Keratinocyte (primary cell): ENCODE results near the gene VPS9D1. TPM values are rescaled to one million over a fixed set of nuclear protein-coding genes. Genes with fewer than 3 reads are reported as not detected.
A peak's percentile ranks its signal among the peaks of the same experiment; 100 is the strongest.

Experiments
- DNase-seq: peaks from one replicate; pipeline ENCODE4 v3.0.0-alpha.2; 2011; ENCODE audit warnings: low read depth, missing footprints, low spot score
- FAIRE-seq: peaks from 2 replicates; lab custom pipeline; 2011; peaks lifted over from hg19 to GRCh38; lab: Jason Lieb, UNC
- H2AFZ ChIP-seq: 2 replicates; pipeline ENCODE4 v1.6.0; 2012; ENCODE audit warnings: low read length, control low read depth, inconsistent platforms; ENCODE audit not compliant: control insufficient read depth
- H3K27ac ChIP-seq: 2 replicates; pipeline ENCODE4 v1.5.1; 2011; ENCODE audit warnings: low read length; ENCODE audit not compliant: control insufficient read depth, insufficient read depth
- H3K27me3 ChIP-seq: 3 replicates; pipeline ENCODE4 v1.6.0; 2011; ENCODE audit warnings: low read length; ENCODE audit not compliant: control insufficient read depth, insufficient read depth; ENCODE audit errors: extremely low read depth
- H3K36me3 ChIP-seq, 2 experiments: 2 replicates in 1 of 2; 3 replicates in 1 of 2; pipeline ENCODE4 v1.5.1; 2011; ENCODE audit warnings: low read length in 2 of 2, mild to moderate bottlenecking in 1 of 2; ENCODE audit not compliant: control insufficient read depth in 2 of 2, insufficient read depth in 2 of 2; ENCODE audit errors: extremely low read depth in 1 of 2
- H3K4me1 ChIP-seq: 3 replicates; pipeline ENCODE4 v1.5.1; 2011; ENCODE audit warnings: low read length; ENCODE audit not compliant: control insufficient read depth, insufficient read depth; ENCODE audit errors: extremely low read depth
- H3K4me2 ChIP-seq: 3 replicates; pipeline ENCODE4 v1.6.0; 2011; ENCODE audit warnings: low read depth, low read length; ENCODE audit not compliant: control insufficient read depth, insufficient read depth; ENCODE audit errors: extremely low read depth
- H3K4me3 ChIP-seq, 3 experiments: fragments of 200-600 bp in 1 of 3; sonication (generic) in 1 of 3; 2 replicates in 2 of 3; 3 replicates in 1 of 3; pipeline ENCODE4 v1.5.1; 2011 to 2016; ENCODE audit warnings: low read length in 3 of 3, mild to moderate bottlenecking in 3 of 3, control low read depth in 2 of 3, inconsistent platforms in 1 of 3, low read depth in 1 of 3, mixed read lengths in 1 of 3, mixed run types in 1 of 3, moderate library complexity in 1 of 3; ENCODE audit not compliant: control insufficient read depth in 2 of 3, insufficient read depth in 2 of 3; ENCODE audit errors: extremely low read depth in 1 of 3
- H3K79me2 ChIP-seq: 2 replicates; pipeline ENCODE4 v1.6.0; 2012; ENCODE audit warnings: low read length; ENCODE audit not compliant: control insufficient read depth, insufficient read depth
- H3K9ac ChIP-seq: 3 replicates; pipeline ENCODE4 v1.6.0; 2011; ENCODE audit warnings: low read length; ENCODE audit not compliant: control insufficient read depth, insufficient read depth; ENCODE audit errors: extremely low read depth
- H3K9me1 ChIP-seq: 3 replicates; pipeline ENCODE4 v1.6.0; 2011; ENCODE audit warnings: low read length; ENCODE audit not compliant: control insufficient read depth, insufficient read depth; ENCODE audit errors: extremely low read depth
- H3K9me3 ChIP-seq: 2 replicates; pipeline ENCODE4 v1.5.1; 2012; ENCODE audit warnings: low read depth, low read length; ENCODE audit not compliant: control insufficient read depth
- H4K20me1 ChIP-seq: 3 replicates; pipeline ENCODE4 v1.6.0; 2011; ENCODE audit warnings: low read length; ENCODE audit not compliant: control insufficient read depth, insufficient read depth; ENCODE audit errors: extremely low read depth
- EZH2 ChIP-seq: IDR thresholded peaks from one replicate; pipeline ENCODE4 v1.6.1; 2012; ENCODE audit warnings: inconsistent platforms, mild to moderate bottlenecking, low read length, moderate library complexity
- dilution Hi-C: fragments of 300-500 bp; cut with MboI; formaldehyde crosslinking; loops from one replicate; pipeline ENCODE4 v1.7.0; 2020; ENCODE audit warnings: low sequenced_read_pairs; ENCODE audit not compliant: extremely low pct_ligation_motif_present
- polyA plus RNA-seq, 5 experiments: library from polyadenylated mRNA; depleted of rRNA in 3 of 5; stranded (reverse) in 3 of 5; stranded (forward) in 1 of 5; unstranded in 1 of 5; fragments of >200 nt; gene quantifications; 1 replicate in 1 of 5; 2 replicates in 3 of 5; 3 replicates in 1 of 5; pipeline versions ENCODE4 v1.2.1 to v1.2.3, GENCODE V29; 2011 to 2012; ENCODE audit warnings: missing spikeins in 2 of 5, low read depth in 1 of 5, low replicate concordance in 1 of 5
- TF ChIP-seq, protein P1 (sequence below), 3 experiments: IDR thresholded peaks in 1 of 3; conservative IDR thresholded peaks in 1 of 3; optimal IDR thresholded peaks in 1 of 3; 2 replicates in 2 of 3; 3 replicates in 1 of 3; pipeline versions ENCODE3 to v1.5.1; 2011; ENCODE audit warnings: low read length in 3 of 3, mild to moderate bottlenecking in 3 of 3, moderate library complexity in 2 of 3, control low read depth in 1 of 3, inconsistent platforms in 1 of 3; ENCODE audit not compliant: insufficient read depth in 2 of 3; ENCODE audit errors: extremely low read depth in 1 of 3

The VPS9D1 gene
- polyA plus RNA-seq, 1 donor (not counting 4 experiments of a cell fraction or from before 2014, with no cell fraction given): 1.6 TPM

DNA sequence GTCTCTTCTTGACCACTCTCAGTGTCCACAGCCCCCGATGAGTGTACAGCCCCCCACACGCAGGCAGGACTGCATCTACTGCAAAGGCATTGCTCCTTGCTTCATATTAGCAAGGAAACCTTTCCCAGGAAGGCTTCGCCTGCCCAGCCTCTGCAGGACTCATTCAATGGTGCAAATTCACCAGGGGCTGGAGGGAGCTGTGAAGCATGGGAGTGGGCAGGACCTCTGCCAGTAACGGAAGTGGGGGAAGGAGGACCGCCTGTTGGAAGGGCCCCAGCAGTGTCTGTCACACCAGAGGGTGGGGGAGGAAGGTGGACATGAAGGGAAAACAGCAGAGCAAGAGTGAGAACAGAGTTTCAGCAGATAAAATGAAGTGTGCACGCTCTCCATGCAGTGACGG lies 60.6 kb downstream of the VPS9D1 start:
- Histone ChIP-seq H3K27ac (no peak overlapping the region), H3K36me3 (peaks cover 13 to 27% of the 10 kb centered on the region in 2 experiments), H3K9me1 (no peaks in the 10 kb centered on the region), H3K27me3 (no peaks in the 10 kb centered on the region), H3K79me2 (peaks cover 51% of the 10 kb centered on the region), H4K20me1 (peaks cover 3% of the 10 kb centered on the region), H3K4me3 (no peak overlapping the region), H2AFZ (no peak overlapping the region), H3K4me2 (no peak overlapping the region), H3K4me1 (peaks cover 13% of the 10 kb centered on the region), H3K9me3 (no peaks in the 10 kb centered on the region), H3K9ac (no peak overlapping the region)
- FAIRE-seq: no peak
- no peak for DNase-seq
- dilution Hi-C loops: no loop called here
- no peak for TF ChIP-seq EZH2
- TF ChIP-seq, protein P1, sequence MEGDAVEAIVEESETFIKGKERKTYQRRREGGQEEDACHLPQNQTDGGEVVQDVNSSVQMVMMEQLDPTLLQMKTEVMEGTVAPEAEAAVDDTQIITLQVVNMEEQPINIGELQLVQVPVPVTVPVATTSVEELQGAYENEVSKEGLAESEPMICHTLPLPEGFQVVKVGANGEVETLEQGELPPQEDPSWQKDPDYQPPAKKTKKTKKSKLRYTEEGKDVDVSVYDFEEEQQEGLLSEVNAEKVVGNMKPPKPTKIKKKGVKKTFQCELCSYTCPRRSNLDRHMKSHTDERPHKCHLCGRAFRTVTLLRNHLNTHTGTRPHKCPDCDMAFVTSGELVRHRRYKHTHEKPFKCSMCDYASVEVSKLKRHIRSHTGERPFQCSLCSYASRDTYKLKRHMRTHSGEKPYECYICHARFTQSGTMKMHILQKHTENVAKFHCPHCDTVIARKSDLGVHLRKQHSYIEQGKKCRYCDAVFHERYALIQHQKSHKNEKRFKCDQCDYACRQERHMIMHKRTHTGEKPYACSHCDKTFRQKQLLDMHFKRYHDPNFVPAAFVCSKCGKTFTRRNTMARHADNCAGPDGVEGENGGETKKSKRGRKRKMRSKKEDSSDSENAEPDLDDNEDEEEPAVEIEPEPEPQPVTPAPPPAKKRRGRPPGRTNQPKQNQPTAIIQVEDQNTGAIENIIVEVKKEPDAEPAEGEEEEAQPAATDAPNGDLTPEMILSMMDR (optimal IDR thresholded peaks at IDR 0.05 in 1 of 3, IDR thresholded peaks at IDR 0.05 in 1 of 3, conservative IDR thresholded peaks at IDR 0.05 in 1 of 3; ENCODE audit: extremely low read depth in 1 of 3, insufficient read depth in 2 of 3, low read length in 3 of 3): no peak

DNA sequence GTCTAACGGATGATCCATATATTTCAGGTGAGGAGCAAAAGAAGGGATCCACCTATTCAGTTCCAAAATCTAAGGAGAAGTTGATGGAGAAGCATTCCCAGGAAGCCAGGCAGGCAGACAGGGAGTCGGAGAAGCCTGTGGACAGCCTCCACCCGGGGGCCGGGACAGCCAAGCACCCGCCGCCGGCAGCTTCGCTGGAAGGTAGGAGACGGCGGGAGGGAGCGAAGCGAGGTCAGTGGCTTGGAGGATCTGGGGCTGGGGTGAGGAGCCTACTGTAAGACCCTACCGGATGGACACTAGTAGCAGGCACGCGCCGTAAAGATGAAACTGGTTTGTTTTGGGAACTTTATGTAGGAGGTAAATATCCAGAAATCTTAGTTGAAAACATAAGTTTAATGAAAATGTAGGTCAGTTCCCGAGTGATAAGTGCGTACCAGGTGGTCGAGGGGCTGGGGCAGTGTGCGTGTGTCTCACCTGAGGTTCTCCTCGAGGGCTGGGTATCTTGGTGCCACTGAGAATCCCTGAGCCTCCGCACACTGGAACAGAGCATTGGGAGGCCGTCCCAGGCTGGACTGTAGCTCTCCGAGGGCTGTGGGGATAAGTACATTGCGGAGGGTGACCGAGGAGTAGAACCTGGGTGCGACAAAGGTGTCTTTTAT lies 62.3 kb downstream of the VPS9D1 start:
- dilution Hi-C loops: no loop called here
- Histone ChIP-seq H3K9ac (peak overlapping the region; percentile 91), H3K4me2 (peak overlapping the region; percentile 97), H3K27ac (peak overlapping the region; percentile 70), H3K27me3 (no peaks in the 10 kb centered on the region), H3K4me3 (peak overlapping the region; percentile 78 to 99 (median 96)), H3K4me1 (peaks cover 13% of the 10 kb centered on the region), H3K9me3 (no peaks in the 10 kb centered on the region), H3K9me1 (no peaks in the 10 kb centered on the region), H2AFZ (peak overlapping the region; percentile 91), H3K36me3 (peaks cover 14 to 31% of the 10 kb centered on the region in 2 experiments), H3K79me2 (peaks cover 65% of the 10 kb centered on the region), H4K20me1 (peaks cover 3% of the 10 kb centered on the region)
- no peak for DNase-seq
- TF ChIP-seq, protein P1 (optimal IDR thresholded peaks at IDR 0.05 in 1 of 3, IDR thresholded peaks at IDR 0.05 in 1 of 3, conservative IDR thresholded peaks at IDR 0.05 in 1 of 3; ENCODE audit: extremely low read depth in 1 of 3, insufficient read depth in 2 of 3, low read length in 3 of 3): no peak
- TF ChIP-seq EZH2: no peak
- FAIRE-seq: no peak
